GM18520 (cell line): Measurements from ENCODE around the gene NRP1.

Experiments
- ATAC-seq: cut with Tn5 transposase; IDR thresholded peaks from one replicate; pipeline ENCODE4 v1.9.1; 2021; ENCODE audit not compliant: unreplicated experiment

Gene NRP1

DNA sequence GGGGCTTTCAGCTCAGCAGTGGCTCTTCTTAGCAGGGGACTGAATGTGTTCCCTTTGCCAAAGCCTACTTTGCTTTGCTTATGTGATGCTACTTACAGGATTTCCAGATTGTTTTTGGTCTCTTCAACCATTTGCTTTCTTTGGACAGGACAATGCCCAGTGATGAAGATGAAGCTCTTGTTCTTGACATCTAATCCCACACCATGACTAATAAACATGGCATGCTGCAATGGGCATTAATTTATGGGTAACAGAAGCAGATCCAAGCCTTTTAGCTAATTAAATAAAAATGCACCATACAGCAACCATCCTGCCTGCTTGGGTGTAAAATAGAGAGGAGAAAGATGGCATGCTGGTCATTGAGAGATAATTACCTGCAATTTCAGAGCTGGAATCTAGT, 200.9 kb downstream of the NRP1 start:
- ATAC-seq, result no peak

DNA sequence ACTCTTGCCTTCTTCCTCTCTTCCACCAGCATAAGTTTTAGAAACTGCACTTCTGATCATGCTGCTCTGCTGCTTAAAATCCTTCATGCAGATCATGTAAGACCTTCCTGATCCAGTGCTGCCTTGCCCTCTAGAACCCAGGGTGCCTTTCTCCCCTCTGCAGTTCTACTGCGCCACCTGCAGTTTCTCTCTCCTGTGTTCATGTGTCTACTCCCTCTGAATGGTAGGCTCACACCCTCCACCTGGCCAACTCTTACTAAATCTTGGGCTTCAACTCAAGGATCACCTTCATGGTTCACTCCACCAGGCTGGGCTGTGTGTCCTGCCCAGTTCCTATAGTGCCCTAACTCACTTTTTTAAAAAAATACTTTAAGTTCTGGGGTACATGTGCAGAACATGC, 201.8 kb downstream of the NRP1 start:
- ATAC-seq, result no peak

DNA sequence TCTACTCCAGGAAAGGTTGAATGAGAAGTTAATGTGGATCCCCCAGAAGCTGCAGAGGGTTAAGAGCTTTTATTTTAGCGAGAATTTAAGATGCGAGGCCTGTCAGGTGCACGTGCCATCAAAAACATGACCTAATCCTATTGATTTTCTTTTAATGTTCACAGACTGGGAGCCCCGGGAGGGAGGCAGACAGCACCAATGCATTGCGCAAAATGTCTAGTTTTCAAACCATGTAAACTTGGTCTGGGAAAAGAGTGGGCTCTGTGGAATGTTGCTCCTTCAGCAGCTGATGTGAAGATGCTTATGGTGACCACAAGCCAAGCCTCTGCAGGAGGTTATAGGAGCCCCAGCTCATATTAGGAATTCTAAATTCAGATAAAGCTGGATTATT, 204.5 kb downstream of the NRP1 start:
- ATAC-seq, result no peak

DNA sequence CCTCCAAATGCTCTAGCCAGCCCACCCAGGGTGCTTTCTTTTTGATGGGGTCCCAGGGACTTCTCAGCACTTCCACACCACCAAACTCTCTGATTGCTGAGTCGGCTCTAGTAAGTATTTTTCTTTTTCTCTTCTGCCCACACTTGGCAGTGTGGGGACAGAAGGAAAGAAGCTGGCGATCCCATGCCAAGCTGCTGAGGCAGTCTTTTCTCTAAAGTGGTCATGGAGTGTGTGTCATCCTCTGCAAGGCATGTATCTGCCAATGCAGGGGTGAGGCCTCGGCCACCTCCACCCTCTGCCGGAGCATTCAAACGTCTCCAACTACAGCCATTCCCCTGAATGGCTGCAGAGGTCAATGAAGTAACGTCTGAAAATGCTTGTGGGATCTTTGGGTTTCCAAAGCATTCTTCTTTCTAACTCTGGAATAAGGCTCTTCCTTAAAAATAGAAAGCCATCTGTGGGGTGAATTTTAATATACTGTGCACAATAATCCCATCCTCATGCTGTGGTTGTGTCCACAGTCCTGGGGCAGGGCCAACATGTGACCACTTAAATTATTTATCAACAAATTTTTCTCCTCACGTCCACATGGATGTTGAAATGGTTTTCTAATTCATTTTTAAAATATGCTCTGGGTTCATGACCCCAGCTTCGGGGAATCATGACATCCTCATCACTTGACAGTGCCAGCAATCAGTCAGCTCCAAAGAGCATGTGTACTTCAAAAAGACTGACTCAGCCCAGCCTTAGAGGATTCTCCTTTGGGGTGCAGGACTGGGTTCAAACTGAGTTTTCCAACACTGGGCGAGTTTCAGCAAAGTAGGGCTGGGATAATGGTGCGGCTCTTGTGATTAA, 205.1 kb downstream of the NRP1 start:
- ATAC-seq, result no peak

DNA sequence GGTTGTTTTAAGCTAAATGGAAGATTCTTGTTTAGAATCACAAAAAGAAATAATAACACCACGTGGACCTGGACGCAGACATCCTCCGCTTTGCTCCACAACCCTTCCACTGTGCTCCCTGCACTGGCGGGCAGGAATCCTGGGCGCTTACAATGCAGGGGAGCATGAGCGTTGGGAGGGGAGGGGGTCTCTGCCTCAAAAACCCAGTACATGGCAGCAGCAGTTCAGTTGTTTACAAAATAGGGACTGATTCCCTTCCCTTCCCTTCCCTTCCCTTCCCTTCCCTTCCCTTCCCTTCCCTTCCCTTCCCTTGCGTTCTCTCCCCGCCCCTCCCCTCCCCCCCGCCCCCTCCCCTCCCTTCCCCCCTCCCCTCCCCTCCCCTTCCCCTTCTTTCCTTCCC, 206.8 kb downstream of the NRP1 start:
- ATAC-seq, result no peak
